Activated T-cell treated with anti-CD3 and anti-CD28 coated beads, Interleukin-2, amount 50 U/mL, for 24 hours (primary cell): ENCODE results near the gene RABGAP1L.
"Not testable (repeated sequence)": the region's sequence is repeated elsewhere in the genome, so short reads cannot be mapped to it uniquely, and the experiment has no call there.

Experiments
- DNase-seq: peaks from one replicate; pipeline ENCODE4 v3.0.0-alpha.2; 2020
- H3K27ac Mint-ChIP-seq: 2 replicates; pipeline ENCODE4 v1.8.0; 2020; ENCODE audit warnings: mild to moderate bottlenecking, mixed read lengths
- H3K27me3 Mint-ChIP-seq: 2 replicates; pipeline ENCODE4 v1.8.0; 2020; ENCODE audit warnings: mixed read lengths
- H3K36me3 Mint-ChIP-seq: 2 replicates; pipeline ENCODE4 v1.8.0; 2020; ENCODE audit warnings: low read depth, mixed read lengths
- H3K4me1 Mint-ChIP-seq: 2 replicates; pipeline ENCODE4 v1.8.0; 2020; ENCODE audit warnings: low read depth, mixed read lengths
- H3K4me3 Mint-ChIP-seq: 2 replicates; pipeline ENCODE4 v1.8.0; 2020; ENCODE audit warnings: mild to moderate bottlenecking, moderate library complexity, mixed read lengths
- H3K9me3 Mint-ChIP-seq: 2 replicates; pipeline ENCODE4 v1.8.0; 2020; ENCODE audit warnings: mixed read lengths

RABGAP1L gene

DNA sequence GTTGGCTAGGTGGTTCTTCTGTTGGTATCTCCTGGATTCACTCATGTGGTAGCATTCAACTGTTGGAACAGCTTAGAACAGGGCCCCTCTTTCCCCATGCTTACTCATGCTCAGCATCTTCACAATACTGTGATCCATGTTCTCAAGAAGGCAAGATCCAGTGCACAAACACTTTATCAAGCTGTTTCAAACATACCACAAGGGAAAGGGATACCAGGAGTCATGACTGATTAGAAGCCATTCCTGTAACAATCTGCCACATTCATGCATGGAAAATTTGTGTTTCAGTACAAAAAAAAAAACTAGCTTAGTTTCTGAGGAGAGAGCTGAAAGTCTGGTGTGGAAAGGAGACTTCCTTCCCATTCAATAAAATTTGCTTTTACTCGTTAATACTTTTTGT is 670.7 kb downstream of the RABGAP1L start:
- Mint-ChIP-seq H3K4me1 (peaks cover 3% of the 10 kb centered on the region), H3K9me3 (no peaks in the 10 kb centered on the region), H3K27ac (no peak overlapping the region), H3K4me3 (no peak overlapping the region), H3K36me3 (peaks cover 5% of the 10 kb centered on the region), H3K27me3 (no peaks in the 10 kb centered on the region)
- no peak for DNase-seq

DNA sequence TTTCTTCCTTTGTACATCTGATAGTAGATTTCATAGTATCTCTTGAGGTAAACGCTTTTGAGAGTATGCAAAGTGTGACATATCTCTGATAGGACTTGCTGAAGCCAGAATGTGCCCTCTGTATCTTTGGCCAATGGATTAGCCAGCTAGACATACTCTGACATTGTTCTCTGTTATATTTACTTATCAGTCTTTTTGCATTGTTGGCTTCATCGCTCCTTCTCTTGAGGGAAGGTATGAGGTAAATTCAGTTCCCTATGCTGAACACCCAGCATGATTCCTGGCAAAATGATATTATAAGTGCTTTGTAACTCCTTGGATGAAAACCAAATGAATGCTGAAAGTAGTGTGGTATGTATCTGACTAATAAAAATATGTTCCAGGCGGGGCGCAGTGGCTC is 677.2 kb downstream of the RABGAP1L start:
- no peak overlapping the region for H3K27ac Mint-ChIP-seq
- H3K9me3 Mint-ChIP-seq, result no peaks in the 10 kb centered on the region
- peaks cover 9% of the 10 kb centered on the region for H3K4me1 Mint-ChIP-seq
- no peak for DNase-seq
- H3K36me3 Mint-ChIP-seq, result no peaks in the 10 kb centered on the region
- H3K27me3 Mint-ChIP-seq, result no peaks in the 10 kb centered on the region
- H3K4me3 Mint-ChIP-seq, result no peak overlapping the region

DNA sequence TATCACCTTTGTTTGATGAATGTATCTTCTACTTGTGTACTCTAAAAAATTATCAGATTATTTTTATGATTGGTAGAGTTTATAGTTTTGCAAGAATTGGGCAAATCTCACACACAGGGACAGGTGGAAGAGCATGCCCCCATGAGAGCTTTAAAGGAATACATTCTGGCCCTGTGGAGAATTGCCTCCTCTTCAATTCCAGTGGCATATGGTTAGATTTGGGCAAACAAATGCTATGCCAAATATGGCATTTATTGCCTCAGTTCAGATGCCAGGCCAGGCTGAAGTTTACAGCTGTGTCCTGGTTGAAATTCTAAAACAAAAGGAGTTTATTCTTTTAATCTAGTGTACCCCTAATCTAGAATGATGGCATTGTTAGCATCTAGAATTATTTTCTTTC is 678.1 kb downstream of the RABGAP1L start:
- H3K9me3 Mint-ChIP-seq, result no peaks in the 10 kb centered on the region
- no peak overlapping the region for H3K27ac Mint-ChIP-seq
- no peak overlapping the region for H3K4me3 Mint-ChIP-seq
- H3K27me3 Mint-ChIP-seq, result no peaks in the 10 kb centered on the region
- H3K4me1 Mint-ChIP-seq, result peaks cover 14% of the 10 kb centered on the region
- DNase-seq, result no peak
- H3K36me3 Mint-ChIP-seq, result no peaks in the 10 kb centered on the region

GRCh38 chr1:174839211-174839610 is 679.9 kb downstream of the RABGAP1L start:
- peaks cover 14% of the 10 kb centered on the region for H3K4me1 Mint-ChIP-seq
- no peaks in the 10 kb centered on the region for H3K9me3 Mint-ChIP-seq
- no peak overlapping the region for H3K4me3 Mint-ChIP-seq
- DNase-seq, result no peak
- H3K27me3 Mint-ChIP-seq, result no peaks in the 10 kb centered on the region
- H3K36me3 Mint-ChIP-seq, result no peaks in the 10 kb centered on the region
- no peak overlapping the region for H3K27ac Mint-ChIP-seq

GRCh38 chr1:174841747-174842146 is 682.4 kb downstream of the RABGAP1L start:
- Mint-ChIP-seq H3K36me3 (no peaks in the 10 kb centered on the region), H3K4me1 (peaks cover 14% of the 10 kb centered on the region), H3K27ac (no peak overlapping the region), H3K9me3 (no peaks in the 10 kb centered on the region), H3K27me3 (no peaks in the 10 kb centered on the region), H3K4me3 (no peak overlapping the region)
- no peak for DNase-seq

DNA sequence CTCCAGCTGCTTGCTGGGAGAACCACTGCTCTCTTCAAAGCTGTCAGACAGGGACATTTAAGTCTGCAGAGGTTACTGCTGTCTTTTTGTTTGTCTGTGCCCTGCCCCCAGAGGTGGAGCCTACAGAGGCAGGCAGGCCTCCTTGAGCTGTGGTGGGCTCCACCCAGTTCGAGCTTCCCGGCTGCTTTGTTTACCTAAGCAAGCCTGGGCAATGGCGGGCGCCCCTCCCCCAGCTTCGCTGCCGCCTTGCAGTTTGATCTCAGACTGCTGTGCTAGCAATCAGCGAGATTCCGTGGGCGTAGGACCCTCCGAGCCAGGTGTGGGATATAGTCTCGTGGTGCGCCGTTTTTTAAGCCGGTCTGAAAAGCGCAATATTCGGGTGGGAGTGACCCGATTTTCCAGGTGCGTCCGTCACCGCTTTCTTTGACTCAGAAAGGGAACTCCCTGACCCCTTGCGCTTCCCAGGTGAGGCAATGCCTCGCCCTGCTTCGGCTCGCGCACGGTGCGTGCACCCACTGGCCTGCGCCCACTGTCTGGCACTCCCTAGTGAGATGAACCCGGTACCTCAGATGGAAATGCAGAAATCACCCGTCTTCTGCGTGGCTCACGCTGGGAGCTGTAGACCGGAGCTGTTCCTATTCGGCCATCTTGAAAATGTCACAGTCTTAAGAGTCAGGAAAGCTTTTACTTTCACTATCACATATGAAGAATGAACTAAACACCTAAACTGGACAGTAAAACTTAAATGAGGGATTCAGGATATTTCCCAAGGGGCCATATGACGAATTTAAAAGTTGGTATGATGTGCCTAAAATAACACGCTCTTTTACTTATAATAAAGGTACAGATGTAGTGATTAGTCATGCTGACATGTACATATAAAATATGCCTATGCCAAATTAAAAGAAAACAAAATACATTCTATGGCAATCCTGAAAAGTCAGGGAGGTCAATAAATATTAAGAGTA is 689.6 kb downstream of the RABGAP1L start:
- not testable (repeated sequence) for DNase-seq, H3K36me3 Mint-ChIP-seq, H3K9me3 Mint-ChIP-seq, H3K27me3 Mint-ChIP-seq, H3K27ac Mint-ChIP-seq, H3K4me1 Mint-ChIP-seq, H3K4me3 Mint-ChIP-seq

DNA sequence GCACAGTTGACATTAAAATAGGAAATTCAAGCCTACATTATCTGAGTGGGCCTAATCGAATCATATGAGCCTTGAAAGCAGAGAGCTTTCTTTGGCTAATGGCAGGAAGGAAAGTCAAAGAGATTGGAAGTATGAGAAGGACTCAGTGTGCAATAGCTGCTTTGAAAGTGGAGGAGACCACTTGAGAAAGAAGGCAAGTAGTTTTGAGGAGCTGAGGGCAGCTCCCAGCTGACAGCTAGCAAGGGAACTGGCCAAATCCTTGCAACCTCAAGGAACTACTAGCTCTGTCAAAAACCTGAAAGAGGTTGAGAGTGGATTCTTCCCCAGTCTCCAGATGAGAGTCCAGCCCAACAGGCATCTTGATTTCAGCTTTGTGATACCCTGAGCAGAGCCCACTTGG is 691.4 kb downstream of the RABGAP1L start:
- DNase-seq, result no peak
- H3K36me3 Mint-ChIP-seq, result no peaks in the 10 kb centered on the region
- no peaks in the 10 kb centered on the region for H3K27me3 Mint-ChIP-seq
- no peak overlapping the region for H3K27ac Mint-ChIP-seq
- H3K4me3 Mint-ChIP-seq, result no peak overlapping the region
- H3K9me3 Mint-ChIP-seq, result no peaks in the 10 kb centered on the region
- peaks cover 3% of the 10 kb centered on the region for H3K4me1 Mint-ChIP-seq

GRCh38 chr1:174858301-174858700 is 699.0 kb downstream of the RABGAP1L start:
- Mint-ChIP-seq H3K9me3 (no peaks in the 10 kb centered on the region), H3K27me3 (no peaks in the 10 kb centered on the region), H3K27ac (no peak overlapping the region), H3K36me3 (peaks cover 4% of the 10 kb centered on the region), H3K4me3 (no peak overlapping the region), H3K4me1 (no peaks in the 10 kb centered on the region)
- no peak for DNase-seq

DNA sequence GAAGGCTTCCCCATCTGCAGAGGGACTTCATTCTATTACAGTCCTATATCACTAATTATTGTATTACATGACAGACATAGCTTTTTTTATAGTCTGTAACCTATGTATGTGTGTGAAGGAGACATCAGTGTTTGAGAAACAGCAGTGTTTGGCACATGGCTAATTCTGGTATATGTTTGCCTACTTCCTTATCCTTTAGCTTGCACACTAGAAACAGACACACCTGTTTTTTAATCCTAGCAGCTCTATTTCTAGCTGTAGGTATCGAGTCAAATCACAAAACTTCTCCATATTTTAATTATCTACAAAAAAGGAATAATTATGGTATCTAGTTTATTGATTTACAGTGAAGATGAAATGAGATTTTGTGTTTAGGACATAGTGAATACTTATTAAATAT is 711.0 kb downstream of the RABGAP1L start:
- Mint-ChIP-seq H3K4me1 (peaks cover 24% of the 10 kb centered on the region), H3K4me3 (no peak overlapping the region), H3K36me3 (no peaks in the 10 kb centered on the region), H3K9me3 (peaks cover 3% of the 10 kb centered on the region), H3K27ac (no peak overlapping the region), H3K27me3 (no peaks in the 10 kb centered on the region)
- no peak for DNase-seq

- H3K9me3 Mint-ChIP-seq, result peaks cover 3% of the 10 kb centered on the region
- no peak for DNase-seq
- no peak overlapping the region for H3K4me3 Mint-ChIP-seq
- H3K4me1 Mint-ChIP-seq, result peaks cover 29% of the 10 kb centered on the region
- H3K27me3 Mint-ChIP-seq, result no peaks in the 10 kb centered on the region
- H3K27ac Mint-ChIP-seq, result no peak overlapping the region
- H3K36me3 Mint-ChIP-seq, result no peaks in the 10 kb centered on the region
These were observed 712.6 kb downstream of the RABGAP1L start for GRCh38 chr1:174871886-174872285.

- H3K4me1 Mint-ChIP-seq, result peaks cover 33% of the 10 kb centered on the region
- no peaks in the 10 kb centered on the region for H3K36me3 Mint-ChIP-seq
- no peaks in the 10 kb centered on the region for H3K27me3 Mint-ChIP-seq
- peaks cover 3% of the 10 kb centered on the region for H3K9me3 Mint-ChIP-seq
- no peak overlapping the region for H3K4me3 Mint-ChIP-seq
- H3K27ac Mint-ChIP-seq, result no peak overlapping the region
- DNase-seq, result no peak
These were observed 713.3 kb downstream of the RABGAP1L start for GRCh38 chr1:174872615-174873058.

GRCh38 chr1:174874331-174875053 is 715.2 kb downstream of the RABGAP1L start:
- Mint-ChIP-seq H3K4me1 (peaks cover 33% of the 10 kb centered on the region), H3K27ac (no peak overlapping the region), H3K27me3 (no peaks in the 10 kb centered on the region), H3K4me3 (peak overlapping the region; percentile 26), H3K36me3 (no peaks in the 10 kb centered on the region), H3K9me3 (peaks cover 3% of the 10 kb centered on the region)
- DNase-seq, result no peak

DNA sequence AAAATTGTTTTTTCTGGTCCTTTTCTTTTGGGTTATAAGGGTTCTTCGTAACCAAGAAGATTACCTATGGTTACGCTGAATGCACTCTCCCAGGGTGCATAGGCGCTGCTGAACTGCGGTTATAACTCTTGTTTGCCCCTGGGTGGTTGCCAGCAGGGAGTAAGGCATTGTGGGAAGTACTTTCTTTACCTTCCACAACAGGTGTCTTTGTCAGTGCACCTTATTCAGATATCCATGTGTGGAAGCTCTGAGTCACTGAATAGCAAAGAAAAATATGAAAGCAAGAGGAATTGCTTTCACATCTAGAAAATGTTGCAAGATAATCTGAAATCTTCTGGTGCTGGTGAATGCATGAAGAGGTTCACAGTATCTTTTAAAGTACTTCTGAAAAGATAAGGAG is 716.0 kb downstream of the RABGAP1L start:
- H3K27me3 Mint-ChIP-seq, result no peaks in the 10 kb centered on the region
- no peak overlapping the region for H3K27ac Mint-ChIP-seq
- DNase-seq, result no peak

GRCh38 chr1:174877208-174877673 is 717.9 kb downstream of the RABGAP1L start:
- peak overlapping the region; percentile 39 for H3K27ac Mint-ChIP-seq
- no peaks in the 10 kb centered on the region for H3K27me3 Mint-ChIP-seq
- H3K36me3 Mint-ChIP-seq, result no peaks in the 10 kb centered on the region
- no peak for DNase-seq
- peaks cover 27% of the 10 kb centered on the region for H3K4me1 Mint-ChIP-seq
- H3K9me3 Mint-ChIP-seq, result no peaks in the 10 kb centered on the region
- H3K4me3 Mint-ChIP-seq, result peak overlapping the region; percentile 49

More for the DNA sequence above, 716.0 kb downstream of the RABGAP1L start:
- Mint-ChIP-seq H3K4me1 (peaks cover 33% of the 10 kb centered on the region), H3K9me3 (no peaks in the 10 kb centered on the region), H3K36me3 (no peaks in the 10 kb centered on the region), H3K4me3 (peak overlapping the region; percentile 11)

GRCh38 chr1:174880171-174880570 is 720.9 kb downstream of the RABGAP1L start:
- Mint-ChIP-seq H3K27me3 (no peaks in the 10 kb centered on the region), H3K36me3 (no peaks in the 10 kb centered on the region), H3K4me3 (no peak overlapping the region), H3K4me1 (peaks cover 11% of the 10 kb centered on the region), H3K27ac (no peak overlapping the region), H3K9me3 (no peaks in the 10 kb centered on the region)
- DNase-seq, result no peak
